ENCODE measurements around the gene CCNJL.

GRCh38 chr5:160262151-160263074, 50.0 kb downstream of the CCNJL start:
- TF ChIP-seq CTCF (IDR thresholded peaks at IDR 0.05; ENCODE audit: control extremely low read depth in 1 of 3, insufficient read depth in 1 of 3, low read depth in 1 of 3, low read length in 3 of 3) (no peak), RFX5 (IDR thresholded peaks at IDR 0.05; ENCODE audit: borderline replicate concordance, low read depth, low read length) (no peak), USF2 (IDR thresholded peaks at IDR 0.05; ENCODE audit: low read length) (no peak), POLR2A (IDR thresholded peaks at IDR 0.05; ENCODE audit: control extremely low read depth in 1 of 2, low read depth in 2 of 2, low read length in 2 of 2) (no peak), TAF1 (IDR thresholded peaks at IDR 0.05; ENCODE audit: low read depth, low read length) (no peak), SRF (IDR thresholded peaks at IDR 0.05; ENCODE audit: low read depth, low read length) (no peak), SAP30 (IDR thresholded peaks at IDR 0.05; ENCODE audit: insufficient read depth, insufficient replicate concordance, low read length) (no peak), CEBPB (IDR thresholded peaks at IDR 0.05; ENCODE audit: low read depth, low read length) (no peak), CREB1 (IDR thresholded peaks at IDR 0.05) (no peak), SP2 (IDR thresholded peaks at IDR 0.05; ENCODE audit: low read length) (no peak), RAD21 (IDR thresholded peaks at IDR 0.05 in 1 of 2, conservative IDR thresholded peaks at IDR 0.05 in 1 of 2; ENCODE audit: low read depth in 2 of 2, low read length in 2 of 2) (peak in 1 of 2 experiments; percentile 6; a peak in 1 of 4 replicates)

All from H1 (cell line).